ENCODE data around the gene RAD51B.

Gene RAD51B

GRCh38 chr14:68616221-68616902, 796.8 kb downstream of the RAD51B start:
- TF ChIP-seq CTCF (IDR thresholded peaks at IDR 0.05; ENCODE audit: low read depth, low read length), result no peak
- no peak overlapping the region for H3K4me3 ChIP-seq (ENCODE audit: low read depth, low read length)

- H3K4me3 ChIP-seq (ENCODE audit: low read depth, low read length), result no peak overlapping the region
- TF ChIP-seq CTCF (IDR thresholded peaks at IDR 0.05; ENCODE audit: low read depth, low read length), result no peak
Observed at GRCh38 chr14:68619790-68620574, 800.4 kb downstream of the RAD51B start.

- TF ChIP-seq CTCF (IDR thresholded peaks at IDR 0.05; ENCODE audit: low read depth, low read length), result no peak
Observed at GRCh38 chr14:68621400-68622365, 802.1 kb downstream of the RAD51B start.

GRCh38 chr14:68622856-68623255, 803.3 kb downstream of the RAD51B start:
- H3K4me3 ChIP-seq (ENCODE audit: low read depth, low read length), result no peak overlapping the region
- TF ChIP-seq CTCF (IDR thresholded peaks at IDR 0.05; ENCODE audit: low read depth, low read length), result no peak

More at GRCh38 chr14:68621400-68622365, 802.1 kb downstream of the RAD51B start:
- no peak overlapping the region for H3K4me3 ChIP-seq (ENCODE audit: low read depth, low read length)

- no peak overlapping the region for H3K4me3 ChIP-seq (ENCODE audit: low read depth, low read length)
- TF ChIP-seq CTCF (IDR thresholded peaks at IDR 0.05; ENCODE audit: low read depth, low read length), result no peak
Observed at GRCh38 chr14:68623307-68623706, 803.7 kb downstream of the RAD51B start.

GRCh38 chr14:68623826-68624225, 804.2 kb downstream of the RAD51B start:
- H3K4me3 ChIP-seq (ENCODE audit: low read depth, low read length), result no peak overlapping the region
- no peak for TF ChIP-seq CTCF (IDR thresholded peaks at IDR 0.05; ENCODE audit: low read depth, low read length)
